Measurements from ENCODE around the gene C14orf132. TPM values are rescaled to one million over a fixed set of nuclear protein-coding genes. Genes with fewer than 3 reads are reported as not detected.

The C14orf132 gene
- total and polyA plus RNA-seq, 2 donors (not counting 1 experiment from before 2014, with no cell fraction given), result 0.30 to 0.85 TPM

DNA sequence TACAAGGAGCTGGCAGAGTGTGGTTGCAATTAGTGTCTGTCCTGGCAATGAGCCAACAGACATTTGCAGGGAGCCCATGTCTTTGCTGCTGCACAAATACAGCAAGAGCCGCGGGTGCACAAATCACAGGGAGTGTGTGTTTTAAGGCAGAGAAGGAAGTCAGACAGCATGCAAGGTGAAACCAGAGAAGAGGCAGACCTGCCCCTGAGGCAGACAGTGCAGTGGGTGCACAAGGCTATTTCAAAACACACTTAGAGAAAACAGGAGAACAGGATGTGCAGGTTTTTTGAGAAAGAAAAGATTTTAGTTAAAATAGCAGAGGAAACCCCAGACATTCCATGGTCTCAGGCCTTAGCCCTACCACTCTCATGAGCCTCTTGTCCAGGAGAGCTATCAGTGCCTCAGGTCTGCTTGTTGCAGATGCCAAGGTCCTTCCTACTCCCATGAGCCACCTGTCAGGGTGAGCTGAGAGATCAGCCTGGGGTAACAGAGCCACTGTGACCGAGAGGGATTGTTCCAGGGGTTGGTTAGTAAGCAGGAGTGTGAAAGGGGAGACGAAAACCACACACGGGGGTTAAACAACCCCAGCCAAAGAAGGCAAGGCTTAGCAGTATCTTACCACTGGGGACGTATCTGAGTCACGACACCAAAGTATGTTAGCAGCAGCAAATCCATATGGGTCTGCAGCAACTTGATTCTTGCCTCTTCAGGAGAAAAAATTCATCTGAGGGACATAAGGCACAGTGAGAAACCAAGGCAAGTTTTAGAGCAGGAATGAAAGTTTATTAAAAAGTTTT is 78.1 kb downstream of the C14orf132 start:
- Histone ChIP-seq H3K36me3 (replicated peaks in 1 of 2; ENCODE audit: control extremely low read depth in 1 of 2, control insufficient read depth in 1 of 2, extremely low read depth in 1 of 2, insufficient read depth in 2 of 2, low read length in 1 of 2) (no peaks in the 10 kb centered on the region), H3K9ac (ENCODE audit: low read length) (no peak overlapping the region), H3K4me2 (replicated peaks; ENCODE audit: low read depth, low read length, poor library complexity, severe bottlenecking) (no peak overlapping the region), H3K27ac (ENCODE audit: low read length in 2 of 2) (no peak overlapping the region), H4K20me1 (ENCODE audit: control insufficient read depth, insufficient read depth, low read length, poor library complexity, severe bottlenecking) (no peaks in the 10 kb centered on the region), H3K27me3 (replicated peaks in 1 of 4; ENCODE audit: control extremely low read depth in 1 of 4, control insufficient read depth in 3 of 4, insufficient read depth in 4 of 4, low read length in 3 of 4) (peaks cover 0 to 8% (median 3%) of the 10 kb centered on the region in 4 experiments), H2AFZ (ENCODE audit: insufficient read depth, low read depth, low read length, poor library complexity, severe bottlenecking) (no peak overlapping the region), H3K4me3 (ENCODE audit: control extremely low read depth in 1 of 5, extremely low read depth in 1 of 5, insufficient read depth in 1 of 5, low read depth in 2 of 5, low read length in 4 of 5) (no peak overlapping the region), H3K9me3 (ENCODE audit: control extremely low read depth in 1 of 3, control insufficient read depth in 2 of 3, insufficient read depth in 1 of 3, low read length in 2 of 3) (peaks cover 0 to 6% (median 3%) of the 10 kb centered on the region in 3 donors), H3K79me2 (ENCODE audit: control insufficient read depth, insufficient read depth, low read length) (no peaks in the 10 kb centered on the region), H3K4me1 (ENCODE audit: control insufficient read depth in 2 of 2, insufficient read depth in 2 of 2, low read length in 2 of 2) (no peaks in the 10 kb centered on the region)
- intact Hi-C loops (cut with micrococcal nuclease), result no loop called here
- Mint-ChIP-seq H3K27ac (no peak overlapping the region), H3K27me3 (peaks cover 13% of the 10 kb centered on the region), H3K4me3 (no peak overlapping the region), H3K4me1 (no peaks in the 10 kb centered on the region), H3K9me3 (ENCODE audit: insufficient read depth) (peaks cover 2% of the 10 kb centered on the region)
- no peak for TF ChIP-seq EZH2 (IDR thresholded peaks at IDR 0.05; ENCODE audit: borderline replicate concordance, insufficient read depth, low read depth, low read length, poor library complexity, severe bottlenecking)
- TF ChIP-seq, protein P1, sequence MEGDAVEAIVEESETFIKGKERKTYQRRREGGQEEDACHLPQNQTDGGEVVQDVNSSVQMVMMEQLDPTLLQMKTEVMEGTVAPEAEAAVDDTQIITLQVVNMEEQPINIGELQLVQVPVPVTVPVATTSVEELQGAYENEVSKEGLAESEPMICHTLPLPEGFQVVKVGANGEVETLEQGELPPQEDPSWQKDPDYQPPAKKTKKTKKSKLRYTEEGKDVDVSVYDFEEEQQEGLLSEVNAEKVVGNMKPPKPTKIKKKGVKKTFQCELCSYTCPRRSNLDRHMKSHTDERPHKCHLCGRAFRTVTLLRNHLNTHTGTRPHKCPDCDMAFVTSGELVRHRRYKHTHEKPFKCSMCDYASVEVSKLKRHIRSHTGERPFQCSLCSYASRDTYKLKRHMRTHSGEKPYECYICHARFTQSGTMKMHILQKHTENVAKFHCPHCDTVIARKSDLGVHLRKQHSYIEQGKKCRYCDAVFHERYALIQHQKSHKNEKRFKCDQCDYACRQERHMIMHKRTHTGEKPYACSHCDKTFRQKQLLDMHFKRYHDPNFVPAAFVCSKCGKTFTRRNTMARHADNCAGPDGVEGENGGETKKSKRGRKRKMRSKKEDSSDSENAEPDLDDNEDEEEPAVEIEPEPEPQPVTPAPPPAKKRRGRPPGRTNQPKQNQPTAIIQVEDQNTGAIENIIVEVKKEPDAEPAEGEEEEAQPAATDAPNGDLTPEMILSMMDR (IDR thresholded peaks at IDR 0.05), result no peak
- ChIA-PET POLR2A (no interaction called here), CTCF (no interaction called here)
- DNase-seq, result no peak
- ATAC-seq (ENCODE audit: low read depth), result no peak
- WGBS (ENCODE audit: insufficient coverage), result 98% methylated on average over 6 of the region's 7 CpGs

DNA sequence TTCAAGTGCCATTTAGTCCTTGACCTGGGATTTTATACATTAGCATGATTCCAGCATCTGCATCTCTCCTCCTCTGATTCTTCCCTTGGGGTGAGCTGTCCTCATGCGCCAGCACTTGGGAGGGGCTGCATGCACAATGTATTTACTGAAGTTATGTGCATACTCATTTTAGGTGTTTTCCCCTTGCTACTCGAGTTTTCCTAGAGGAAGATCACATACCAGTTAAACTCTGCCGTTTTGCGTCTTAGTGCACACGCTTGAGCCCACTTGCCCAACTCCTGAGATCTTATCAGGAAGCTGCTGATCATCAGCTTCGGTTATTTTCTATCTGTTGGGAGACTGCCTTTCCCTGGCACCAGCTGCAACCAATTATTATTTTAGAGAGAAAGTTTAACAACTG is 78.8 kb downstream of the C14orf132 start:
- H3K27me3 ChIP-seq (replicated peaks in 1 of 4; ENCODE audit: control extremely low read depth in 1 of 4, control insufficient read depth in 3 of 4, insufficient read depth in 4 of 4, low read length in 3 of 4), result peaks cover 0 to 8% (median 3%) of the 10 kb centered on the region in 4 experiments
- H3K4me1 Mint-ChIP-seq, result no peaks in the 10 kb centered on the region
- 89% methylated on average over 4 of the region's 6 CpGs for WGBS (ENCODE audit: insufficient coverage)
- H3K27ac ChIP-seq (ENCODE audit: low read length in 2 of 2), result no peak overlapping the region
- H3K9me3 ChIP-seq (ENCODE audit: control extremely low read depth in 1 of 3, control insufficient read depth in 2 of 3, insufficient read depth in 1 of 3, low read length in 2 of 3), result peaks cover 0 to 6% (median 3%) of the 10 kb centered on the region in 3 donors
- H2AFZ ChIP-seq (ENCODE audit: insufficient read depth, low read depth, low read length, poor library complexity, severe bottlenecking), result no peak overlapping the region
- H3K4me2 ChIP-seq (replicated peaks; ENCODE audit: low read depth, low read length, poor library complexity, severe bottlenecking), result no peak overlapping the region
- no peak overlapping the region for H3K27ac Mint-ChIP-seq
- no peak for DNase-seq
- TF ChIP-seq EZH2 (IDR thresholded peaks at IDR 0.05; ENCODE audit: borderline replicate concordance, insufficient read depth, low read depth, low read length, poor library complexity, severe bottlenecking), result no peak
- TF ChIP-seq, protein P1 (IDR thresholded peaks at IDR 0.05), result no peak
- no peaks in the 10 kb centered on the region for H4K20me1 ChIP-seq (ENCODE audit: control insufficient read depth, insufficient read depth, low read length, poor library complexity, severe bottlenecking)
- CTCF ChIA-PET, result no interaction called here
- H3K27me3 Mint-ChIP-seq, result peaks cover 9% of the 10 kb centered on the region
- intact Hi-C loops (cut with micrococcal nuclease), result no loop called here
- no peaks in the 10 kb centered on the region for H3K36me3 ChIP-seq (replicated peaks in 1 of 2; ENCODE audit: control extremely low read depth in 1 of 2, control insufficient read depth in 1 of 2, extremely low read depth in 1 of 2, insufficient read depth in 2 of 2, low read length in 1 of 2)
- no peak for ATAC-seq (ENCODE audit: low read depth)
- POLR2A ChIA-PET, result no interaction called here
- H3K9ac ChIP-seq (ENCODE audit: low read length), result no peak overlapping the region
- no peaks in the 10 kb centered on the region for H3K4me1 ChIP-seq (ENCODE audit: control insufficient read depth in 2 of 2, insufficient read depth in 2 of 2, low read length in 2 of 2)
- H3K4me3 ChIP-seq (ENCODE audit: control extremely low read depth in 1 of 5, extremely low read depth in 1 of 5, insufficient read depth in 1 of 5, low read depth in 2 of 5, low read length in 4 of 5), result no peak overlapping the region
- H3K9me3 Mint-ChIP-seq (ENCODE audit: insufficient read depth), result peaks cover 2% of the 10 kb centered on the region
- H3K4me3 Mint-ChIP-seq, result no peak overlapping the region
- H3K79me2 ChIP-seq (ENCODE audit: control insufficient read depth, insufficient read depth, low read length), result no peaks in the 10 kb centered on the region

Measured in B cell (primary cell).